ENCODE results near the gene SIRT2. TPM values are rescaled to one million over a fixed set of nuclear protein-coding genes. Genes with fewer than 3 reads are reported as not detected.

The SIRT2 gene
- total RNA-seq, 1 donor from 2014 or later, result 70.2 TPM

DNA sequence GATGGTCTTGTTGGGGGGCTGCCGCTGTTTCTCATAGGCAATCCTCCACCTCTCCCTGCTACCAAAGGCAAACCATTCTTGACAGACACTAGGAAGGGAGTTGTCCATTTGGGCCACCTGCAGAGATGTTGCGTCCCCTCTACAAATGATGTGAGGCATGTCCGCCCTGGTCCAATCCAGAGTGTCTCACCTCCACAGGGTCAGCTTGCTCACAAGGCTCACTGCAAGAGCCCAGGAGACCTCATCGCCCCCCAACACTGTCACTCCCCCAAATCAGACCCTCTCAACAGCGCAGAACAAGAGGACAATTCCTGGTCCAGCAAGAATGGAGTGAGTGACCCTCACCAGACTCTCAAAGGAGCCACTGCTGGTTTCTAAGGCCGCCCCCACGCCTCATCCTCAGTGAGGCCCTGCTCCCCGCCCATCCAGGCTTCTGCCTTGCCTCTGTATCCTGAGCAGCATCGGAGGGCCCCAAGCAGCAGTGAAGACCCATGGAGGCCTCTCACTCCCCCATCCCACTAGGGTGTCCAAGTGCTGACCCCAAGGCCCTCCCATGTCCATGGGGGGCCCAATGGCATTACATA lies 56.2 kb downstream of the SIRT2 start:
- peaks cover 16% of the 10 kb centered on the region for H3K4me1 Mint-ChIP-seq (ENCODE audit: unreplicated experiment)
- peaks cover 70% of the 10 kb centered on the region for H3K36me3 Mint-ChIP-seq (ENCODE audit: unreplicated experiment)
- H3K27ac Mint-ChIP-seq (ENCODE audit: unreplicated experiment), result no peak overlapping the region
- TF ChIP-seq, protein P1, sequence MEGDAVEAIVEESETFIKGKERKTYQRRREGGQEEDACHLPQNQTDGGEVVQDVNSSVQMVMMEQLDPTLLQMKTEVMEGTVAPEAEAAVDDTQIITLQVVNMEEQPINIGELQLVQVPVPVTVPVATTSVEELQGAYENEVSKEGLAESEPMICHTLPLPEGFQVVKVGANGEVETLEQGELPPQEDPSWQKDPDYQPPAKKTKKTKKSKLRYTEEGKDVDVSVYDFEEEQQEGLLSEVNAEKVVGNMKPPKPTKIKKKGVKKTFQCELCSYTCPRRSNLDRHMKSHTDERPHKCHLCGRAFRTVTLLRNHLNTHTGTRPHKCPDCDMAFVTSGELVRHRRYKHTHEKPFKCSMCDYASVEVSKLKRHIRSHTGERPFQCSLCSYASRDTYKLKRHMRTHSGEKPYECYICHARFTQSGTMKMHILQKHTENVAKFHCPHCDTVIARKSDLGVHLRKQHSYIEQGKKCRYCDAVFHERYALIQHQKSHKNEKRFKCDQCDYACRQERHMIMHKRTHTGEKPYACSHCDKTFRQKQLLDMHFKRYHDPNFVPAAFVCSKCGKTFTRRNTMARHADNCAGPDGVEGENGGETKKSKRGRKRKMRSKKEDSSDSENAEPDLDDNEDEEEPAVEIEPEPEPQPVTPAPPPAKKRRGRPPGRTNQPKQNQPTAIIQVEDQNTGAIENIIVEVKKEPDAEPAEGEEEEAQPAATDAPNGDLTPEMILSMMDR (IDR thresholded peaks at IDR 0.05), result no peak
- no peaks in the 10 kb centered on the region for H3K9me3 Mint-ChIP-seq (ENCODE audit: unreplicated experiment)
- DNase-seq (ENCODE audit: extremely low spot score, unreplicated experiment), result no peak
- H3K4me3 Mint-ChIP-seq (ENCODE audit: unreplicated experiment), result no peak overlapping the region
- H3K27me3 Mint-ChIP-seq (ENCODE audit: unreplicated experiment), result no peaks in the 10 kb centered on the region

DNA sequence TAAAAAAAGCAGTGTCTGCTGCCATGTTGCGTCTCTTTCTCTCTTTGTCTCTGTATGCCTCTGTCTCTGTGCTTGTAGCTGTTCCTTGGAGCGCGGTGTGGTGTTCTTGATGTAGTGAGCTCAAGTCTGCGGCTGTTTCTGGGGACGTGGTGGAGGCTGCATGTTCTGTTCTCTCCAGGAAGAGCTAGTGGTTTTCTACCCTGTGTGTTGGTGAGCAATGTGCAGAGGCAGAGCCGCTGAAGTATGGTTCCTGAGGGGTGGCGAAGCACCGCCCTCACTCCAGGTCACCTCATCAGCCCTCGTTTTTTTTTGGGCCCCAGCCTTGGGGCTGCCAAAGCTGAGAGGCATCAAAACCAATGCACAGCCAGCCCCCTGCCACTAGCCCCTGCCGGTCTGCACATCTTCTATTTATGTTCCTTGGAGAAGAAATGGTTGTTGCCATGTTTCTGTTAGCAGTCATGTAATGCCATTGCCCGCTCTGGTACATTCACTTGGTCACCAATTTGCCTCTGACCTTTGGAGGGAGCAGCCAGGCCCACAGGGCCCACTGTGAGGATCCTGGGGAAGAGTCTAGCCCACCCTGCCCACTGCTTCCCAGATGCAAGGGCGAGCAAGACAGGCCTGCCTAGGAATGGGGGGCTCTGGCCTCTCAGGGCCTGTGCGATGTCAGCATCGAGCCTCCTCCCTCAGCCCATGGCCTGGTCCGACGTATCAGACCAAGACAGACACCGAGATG lies 56.8 kb downstream of the SIRT2 start:
- no peak for DNase-seq (ENCODE audit: extremely low spot score, unreplicated experiment)
- H3K36me3 Mint-ChIP-seq (ENCODE audit: unreplicated experiment), result peaks cover 68% of the 10 kb centered on the region
- H3K4me3 Mint-ChIP-seq (ENCODE audit: unreplicated experiment), result no peak overlapping the region
- peaks cover 10% of the 10 kb centered on the region for H3K4me1 Mint-ChIP-seq (ENCODE audit: unreplicated experiment)
- H3K27ac Mint-ChIP-seq (ENCODE audit: unreplicated experiment), result no peak overlapping the region
- TF ChIP-seq, protein P1 (IDR thresholded peaks at IDR 0.05), result no peak
- H3K9me3 Mint-ChIP-seq (ENCODE audit: unreplicated experiment), result no peaks in the 10 kb centered on the region
- no peaks in the 10 kb centered on the region for H3K27me3 Mint-ChIP-seq (ENCODE audit: unreplicated experiment)

- no peaks in the 10 kb centered on the region for H3K9me3 Mint-ChIP-seq (ENCODE audit: unreplicated experiment)
- H3K36me3 Mint-ChIP-seq (ENCODE audit: unreplicated experiment), result peaks cover 73% of the 10 kb centered on the region
- peaks cover 4% of the 10 kb centered on the region for H3K4me1 Mint-ChIP-seq (ENCODE audit: unreplicated experiment)
- no peak for DNase-seq (ENCODE audit: extremely low spot score, unreplicated experiment)
- TF ChIP-seq, protein P1 (IDR thresholded peaks at IDR 0.05), result no peak
- H3K27me3 Mint-ChIP-seq (ENCODE audit: unreplicated experiment), result no peaks in the 10 kb centered on the region
- no peak overlapping the region for H3K4me3 Mint-ChIP-seq (ENCODE audit: unreplicated experiment)
- H3K27ac Mint-ChIP-seq (ENCODE audit: unreplicated experiment), result no peak overlapping the region
Measured at GRCh38 chr19:38841787-38842438, 57.5 kb downstream of the SIRT2 start.

DNA sequence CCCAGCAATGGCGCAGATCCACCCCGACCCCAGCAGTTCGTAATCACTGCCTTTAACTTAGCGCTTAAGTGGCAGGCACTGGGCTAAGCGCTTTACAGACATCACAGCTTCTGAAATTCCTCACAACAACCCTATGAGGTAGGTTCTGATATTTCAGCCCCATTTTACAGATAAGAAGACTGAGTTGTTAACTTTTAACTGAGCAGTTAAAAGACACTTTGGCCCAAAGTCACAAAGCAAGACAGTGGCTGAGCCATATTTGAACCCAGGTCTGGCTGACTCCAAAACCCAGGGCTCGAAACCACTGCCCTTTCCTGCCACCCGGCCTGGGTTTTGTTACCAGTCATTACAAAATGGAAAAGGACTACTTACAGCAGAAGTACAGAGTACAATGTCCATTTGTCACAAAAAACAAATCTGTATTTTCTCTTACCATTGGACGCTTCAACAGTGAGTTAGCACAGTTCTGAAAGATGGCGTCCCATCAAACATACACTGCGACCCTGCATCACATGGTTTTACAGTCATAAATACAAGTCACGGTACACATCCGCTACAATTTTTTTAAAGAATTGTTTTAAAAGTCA lies 58.1 kb downstream of the SIRT2 start:
- Mint-ChIP-seq H3K27ac (ENCODE audit: unreplicated experiment) (no peak overlapping the region), H3K36me3 (ENCODE audit: unreplicated experiment) (peaks cover 78% of the 10 kb centered on the region), H3K9me3 (ENCODE audit: unreplicated experiment) (no peaks in the 10 kb centered on the region), H3K27me3 (ENCODE audit: unreplicated experiment) (no peaks in the 10 kb centered on the region), H3K4me3 (ENCODE audit: unreplicated experiment) (no peak overlapping the region), H3K4me1 (ENCODE audit: unreplicated experiment) (peaks cover 3% of the 10 kb centered on the region)
- TF ChIP-seq, protein P1 (IDR thresholded peaks at IDR 0.05), result no peak
- DNase-seq (ENCODE audit: extremely low spot score, unreplicated experiment), result no peak

DNA sequence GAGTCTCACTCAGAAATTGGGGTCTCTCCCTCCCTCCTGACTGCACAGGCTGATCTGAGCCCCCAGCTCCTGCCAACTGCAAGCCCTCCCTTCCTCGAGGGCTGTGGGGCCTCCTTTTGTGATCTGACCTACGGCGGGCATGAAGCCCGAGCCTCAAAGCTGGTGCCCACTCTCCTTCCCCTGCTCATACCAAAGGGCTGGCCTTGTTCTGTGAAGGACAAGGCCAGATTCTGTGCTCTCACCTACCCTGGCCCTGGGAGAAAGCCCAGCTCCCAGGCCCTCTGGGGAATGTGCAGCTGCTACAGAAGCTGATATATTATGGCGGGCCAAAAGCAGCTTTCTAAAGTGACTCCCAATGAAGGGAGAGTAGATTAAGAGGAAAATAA lies 58.8 kb downstream of the SIRT2 start:
- TF ChIP-seq, protein P1 (IDR thresholded peaks at IDR 0.05), result no peak
- no peak overlapping the region for H3K4me3 Mint-ChIP-seq (ENCODE audit: unreplicated experiment)
- peaks cover 3% of the 10 kb centered on the region for H3K4me1 Mint-ChIP-seq (ENCODE audit: unreplicated experiment)
- H3K36me3 Mint-ChIP-seq (ENCODE audit: unreplicated experiment), result peaks cover 75% of the 10 kb centered on the region
- no peak for DNase-seq (ENCODE audit: extremely low spot score, unreplicated experiment)
- no peak overlapping the region for H3K27ac Mint-ChIP-seq (ENCODE audit: unreplicated experiment)
- H3K9me3 Mint-ChIP-seq (ENCODE audit: unreplicated experiment), result no peaks in the 10 kb centered on the region
- no peaks in the 10 kb centered on the region for H3K27me3 Mint-ChIP-seq (ENCODE audit: unreplicated experiment)
